Inflammatory macrophage (primary cell): ENCODE results near the gene PFKL.

Source experiments
- DNase-seq, 2 donors: peaks; one replicate each; pipeline ENCODE4 v3.0.0-alpha.2; 2020 to 2022
- total RNA-seq, 18 experiments: gene quantifications; one replicate each; lab custom pipeline; 2026; ENCODE audit warnings: mixed read lengths in 6 of 18, inconsistent platforms in 2 of 18; lab: John Stamatoyannopoulos, UW

PFKL gene
- total RNA-seq: 112 to 314 (median 230) reads per million in 18 experiments

GRCh38 chr21:44299458-44300261, at the start of gene PFKL:
Gene PFKL (plus strand): TSS chr21:44300053. CDS start chr21:44300106, 53 bp downstream.
- DNase-seq: peak; percentile 44 to 72

GRCh38 chr21:44253832-44254710, 45.8 kb upstream of the PFKL start:
- peak; percentile 21 to 66 for DNase-seq

- no peak for DNase-seq
These were observed 44.3 kb upstream of the PFKL start for GRCh38 chr21:44255511-44255981.

- DNase-seq: no peak
These were observed 41.7 kb upstream of the PFKL start for GRCh38 chr21:44258056-44258725.

- DNase-seq: no peak
These were observed 40.7 kb upstream of the PFKL start for GRCh38 chr21:44259082-44259705.

- DNase-seq: peak in 1 of 2 donors; percentile 21
These were observed 39.8 kb upstream of the PFKL start for GRCh38 chr21:44260066-44260465.

- DNase-seq: no peak
These were observed 38.8 kb upstream of the PFKL start for GRCh38 chr21:44260791-44261631.

- no peak for DNase-seq
These were observed 38.1 kb upstream of the PFKL start, which contains the start of gene DNMT3L for GRCh38 chr21:44261675-44262295. Gene DNMT3L (minus strand): TSS chr21:44261897. CDS start chr21:44261259, 638 bp downstream.

GRCh38 chr21:44262338-44263056, 37.4 kb upstream of the PFKL start:
- no peak for DNase-seq

GRCh38 chr21:44263221-44263760, 36.6 kb upstream of the PFKL start:
- DNase-seq: no peak

- DNase-seq: no peak
These were observed 36.1 kb upstream of the PFKL start for GRCh38 chr21:44263768-44264167.

- no peak for DNase-seq
These were observed 34.1 kb upstream of the PFKL start for GRCh38 chr21:44265734-44266270.

GRCh38 chr21:44267655-44268142, 32.2 kb upstream of the PFKL start:
- DNase-seq: peak; percentile 13 to 23

- DNase-seq: no peak
These were observed 30.8 kb upstream of the PFKL start for GRCh38 chr21:44269090-44269489.

- no peak for DNase-seq
These were observed 28.1 kb upstream of the PFKL start for GRCh38 chr21:44271558-44272283.

GRCh38 chr21:44272284-44272858, 27.5 kb upstream of the PFKL start:
- no peak for DNase-seq

- DNase-seq: no peak
These were observed 26.8 kb upstream of the PFKL start for GRCh38 chr21:44273046-44273445.

- DNase-seq: no peak
These were observed 24.8 kb upstream of the PFKL start for GRCh38 chr21:44275041-44275440.
